ENCODE data around the gene ITLN2. TPM values are rescaled to one million over a fixed set of nuclear protein-coding genes. Genes with fewer than 3 reads are reported as not detected.

ITLN2 gene
- not detected for total RNA-seq

DNA sequence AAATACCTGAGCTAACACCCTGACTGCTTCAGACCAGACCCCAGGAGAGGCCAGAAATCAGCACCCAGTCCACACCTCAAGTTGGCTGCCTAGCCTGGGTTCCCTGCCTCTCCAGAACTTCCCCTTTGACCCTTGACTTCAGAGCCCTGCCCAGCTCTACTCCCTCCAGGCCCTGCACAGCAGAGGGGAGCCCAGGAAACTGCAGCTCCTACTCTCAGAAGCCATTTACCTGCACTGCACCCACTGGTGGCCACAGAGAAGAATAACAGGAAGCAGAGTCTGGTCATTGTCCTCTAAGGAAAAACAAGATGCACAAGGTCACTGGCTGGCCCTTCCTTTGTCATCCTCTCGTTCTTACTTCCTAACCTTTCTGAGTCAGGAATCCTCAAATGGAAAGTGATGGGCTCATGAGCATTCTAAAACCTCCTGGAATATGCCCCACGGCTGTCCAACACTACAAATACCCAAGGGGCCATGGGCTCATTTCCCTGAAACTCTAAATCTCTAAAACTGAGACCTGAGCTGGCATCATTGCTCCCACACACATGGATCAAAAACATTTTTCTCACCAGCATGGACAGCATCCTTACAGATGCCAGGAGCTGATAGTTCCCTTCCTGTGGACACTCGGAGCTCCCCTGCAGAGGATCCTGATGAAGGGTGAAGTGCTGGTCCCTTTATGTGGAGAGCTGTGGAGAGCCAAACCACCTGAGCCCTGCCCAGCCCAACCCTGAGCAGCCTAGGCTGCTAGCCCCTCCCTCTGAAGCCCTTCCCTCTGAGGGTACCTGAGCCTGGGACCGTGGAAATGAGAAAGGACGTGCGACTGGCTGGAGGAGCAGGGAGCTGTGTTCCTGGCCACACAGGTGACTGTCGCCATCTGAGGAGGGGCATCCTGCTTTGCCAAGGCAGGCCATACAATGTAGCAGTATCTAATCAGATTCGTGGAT, at the start of gene ITLN2:
ITLN2 (minus strand) TSS at position 652 of the 947 bp plus-strand sequence; CDS start at position 584, 68 bp downstream.
- Histone ChIP-seq H3K36me3 (no peaks in the 10 kb centered on the region), H3K9me3 (no peaks in the 10 kb centered on the region), H3K4me3 (no peak within 1 kb of the TSS), H3K4me1 (no peaks in the 10 kb centered on the region), H3K27me3 (no peaks in the 10 kb centered on the region), H3K27ac (no peak within 1 kb of the TSS)
- TF ChIP-seq POLR2A (IDR thresholded peaks at IDR 0.05) (no peak), EP300 (IDR thresholded peaks at IDR 0.05) (no peak)
- TF ChIP-seq, protein P1, sequence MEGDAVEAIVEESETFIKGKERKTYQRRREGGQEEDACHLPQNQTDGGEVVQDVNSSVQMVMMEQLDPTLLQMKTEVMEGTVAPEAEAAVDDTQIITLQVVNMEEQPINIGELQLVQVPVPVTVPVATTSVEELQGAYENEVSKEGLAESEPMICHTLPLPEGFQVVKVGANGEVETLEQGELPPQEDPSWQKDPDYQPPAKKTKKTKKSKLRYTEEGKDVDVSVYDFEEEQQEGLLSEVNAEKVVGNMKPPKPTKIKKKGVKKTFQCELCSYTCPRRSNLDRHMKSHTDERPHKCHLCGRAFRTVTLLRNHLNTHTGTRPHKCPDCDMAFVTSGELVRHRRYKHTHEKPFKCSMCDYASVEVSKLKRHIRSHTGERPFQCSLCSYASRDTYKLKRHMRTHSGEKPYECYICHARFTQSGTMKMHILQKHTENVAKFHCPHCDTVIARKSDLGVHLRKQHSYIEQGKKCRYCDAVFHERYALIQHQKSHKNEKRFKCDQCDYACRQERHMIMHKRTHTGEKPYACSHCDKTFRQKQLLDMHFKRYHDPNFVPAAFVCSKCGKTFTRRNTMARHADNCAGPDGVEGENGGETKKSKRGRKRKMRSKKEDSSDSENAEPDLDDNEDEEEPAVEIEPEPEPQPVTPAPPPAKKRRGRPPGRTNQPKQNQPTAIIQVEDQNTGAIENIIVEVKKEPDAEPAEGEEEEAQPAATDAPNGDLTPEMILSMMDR (IDR thresholded peaks at IDR 0.05): peak in 4 of 5 experiments; percentile 20 to 32 (median 29)
- 67 to 73% methylated on average over 8 of the region's 8 CpGs for whole genome bisulfite sequencing, 2 donors
- DNase-seq (ENCODE audit: low spot score in 2 of 2): no peak

DNA sequence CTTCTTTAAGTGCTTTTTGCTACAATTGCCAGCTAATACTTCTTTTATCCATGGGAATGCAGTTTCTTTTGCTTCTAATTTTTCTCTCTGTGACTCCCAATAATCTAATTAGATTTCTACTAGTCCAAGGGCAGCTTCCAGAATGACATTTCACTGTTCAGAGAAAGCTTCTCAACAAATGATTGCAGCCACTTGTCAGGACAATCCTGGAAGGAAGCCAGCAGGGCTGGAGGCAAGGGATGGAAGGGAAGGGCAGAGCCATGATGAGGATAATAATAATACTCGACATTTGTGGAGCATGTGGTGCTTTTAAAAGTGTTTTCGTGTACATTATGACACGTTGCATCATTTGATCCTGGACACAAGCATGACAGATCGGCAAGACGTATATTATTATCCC, 46.9 kb upstream of the ITLN2 start:
- no peak overlapping the region for H3K27ac ChIP-seq
- no peaks in the 10 kb centered on the region for H3K27me3 ChIP-seq
- peaks cover 0 to 27% (median 5%) of the 10 kb centered on the region in 3 donors for H3K36me3 ChIP-seq
- H3K4me3 ChIP-seq: no peak overlapping the region
- TF ChIP-seq POLR2A (IDR thresholded peaks at IDR 0.05): no peak
- no peak for TF ChIP-seq EP300 (IDR thresholded peaks at IDR 0.05)
- TF ChIP-seq, protein P1 (IDR thresholded peaks at IDR 0.05): no peak
- DNase-seq (ENCODE audit: low spot score in 2 of 2): no peak
- peaks cover 0 to 3% (median 0%) of the 10 kb centered on the region in 4 donors for H3K4me1 ChIP-seq
- whole genome bisulfite sequencing, 2 donors: 60 to 76% methylated on average over 5 of the region's 5 CpGs
- H3K9me3 ChIP-seq: no peaks in the 10 kb centered on the region

DNA sequence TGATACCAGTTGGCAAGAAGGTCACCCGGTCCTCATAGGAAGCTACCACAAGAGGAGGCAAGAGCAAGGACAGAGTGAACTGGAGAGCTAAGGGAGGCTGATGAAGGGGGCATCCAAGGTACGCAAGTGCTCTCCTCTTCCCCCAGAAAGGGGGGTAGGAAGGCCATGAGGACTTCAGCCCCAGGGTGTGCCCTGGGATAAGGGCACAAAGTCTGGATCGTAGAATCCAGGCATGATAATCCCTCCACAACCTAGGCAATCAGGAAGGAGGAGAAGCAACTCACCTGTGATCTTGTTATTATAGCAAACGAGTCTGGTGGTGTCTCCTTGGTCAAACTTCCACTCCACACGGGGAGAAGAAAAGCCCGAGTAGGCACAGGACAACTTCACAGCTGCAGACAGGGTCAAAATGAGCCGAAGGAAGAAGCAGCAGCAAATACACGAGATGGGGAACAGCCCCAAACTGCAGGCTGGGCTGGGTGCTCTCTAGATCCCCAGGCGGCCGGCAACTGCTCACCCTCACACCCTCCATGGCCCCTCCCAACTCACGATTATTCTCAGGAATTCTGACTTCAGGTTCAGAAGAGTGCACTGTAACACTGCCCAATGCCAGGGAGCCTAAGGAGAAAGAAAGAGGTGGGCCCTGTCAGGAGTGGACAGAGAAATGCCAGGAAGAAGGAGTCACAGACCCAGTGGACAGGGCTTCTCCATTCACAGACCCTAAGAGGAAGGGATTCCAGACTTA, 46.3 kb upstream of the ITLN2 start:
- 85 to 86% methylated on average over 11 of the region's 11 CpGs for WGBS, 2 donors
- no peak for DNase-seq (ENCODE audit: low spot score in 2 of 2)
- peaks cover 0 to 27% (median 5%) of the 10 kb centered on the region in 3 donors for H3K36me3 ChIP-seq
- H3K9me3 ChIP-seq: no peaks in the 10 kb centered on the region
- H3K27ac ChIP-seq: no peak overlapping the region
- peaks cover 0 to 3% (median 0%) of the 10 kb centered on the region in 4 donors for H3K4me1 ChIP-seq
- no peak overlapping the region for H3K4me3 ChIP-seq
- H3K27me3 ChIP-seq: no peaks in the 10 kb centered on the region
- TF ChIP-seq EP300 (IDR thresholded peaks at IDR 0.05) (no peak), POLR2A (IDR thresholded peaks at IDR 0.05) (no peak)
- TF ChIP-seq, protein P1 (IDR thresholded peaks at IDR 0.05): no peak

DNA sequence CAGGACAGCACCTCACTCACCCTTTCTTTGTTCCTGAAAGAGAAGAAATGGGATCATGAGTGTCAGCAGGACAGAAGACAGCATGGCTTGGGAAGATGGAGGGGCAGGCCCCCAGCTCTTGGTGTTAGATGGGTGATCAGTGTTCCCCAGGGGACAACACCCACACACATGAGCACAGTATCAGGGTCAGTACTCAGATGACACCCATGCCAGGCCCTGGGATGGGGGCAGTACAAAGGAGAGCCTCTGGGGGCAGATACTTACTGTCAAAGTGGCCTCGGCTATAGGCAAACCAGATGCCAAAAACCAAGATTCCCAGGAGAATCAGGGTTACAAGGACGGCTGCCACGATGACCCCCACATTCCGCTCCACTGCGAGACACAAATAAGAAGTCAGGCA, 44.8 kb upstream of the ITLN2 start:
- no peaks in the 10 kb centered on the region for H3K9me3 ChIP-seq
- H3K36me3 ChIP-seq: peaks cover 0 to 27% (median 5%) of the 10 kb centered on the region in 3 donors
- H3K4me1 ChIP-seq: peaks cover 0 to 3% (median 0%) of the 10 kb centered on the region in 4 donors
- no peak for TF ChIP-seq POLR2A (IDR thresholded peaks at IDR 0.05)
- H3K4me3 ChIP-seq: no peak overlapping the region
- no peak for DNase-seq (ENCODE audit: low spot score in 2 of 2)
- whole genome bisulfite sequencing, 2 donors: 80 to 85% methylated on average over 5 of the region's 5 CpGs
- no peaks in the 10 kb centered on the region for H3K27me3 ChIP-seq
- no peak overlapping the region for H3K27ac ChIP-seq

DNA sequence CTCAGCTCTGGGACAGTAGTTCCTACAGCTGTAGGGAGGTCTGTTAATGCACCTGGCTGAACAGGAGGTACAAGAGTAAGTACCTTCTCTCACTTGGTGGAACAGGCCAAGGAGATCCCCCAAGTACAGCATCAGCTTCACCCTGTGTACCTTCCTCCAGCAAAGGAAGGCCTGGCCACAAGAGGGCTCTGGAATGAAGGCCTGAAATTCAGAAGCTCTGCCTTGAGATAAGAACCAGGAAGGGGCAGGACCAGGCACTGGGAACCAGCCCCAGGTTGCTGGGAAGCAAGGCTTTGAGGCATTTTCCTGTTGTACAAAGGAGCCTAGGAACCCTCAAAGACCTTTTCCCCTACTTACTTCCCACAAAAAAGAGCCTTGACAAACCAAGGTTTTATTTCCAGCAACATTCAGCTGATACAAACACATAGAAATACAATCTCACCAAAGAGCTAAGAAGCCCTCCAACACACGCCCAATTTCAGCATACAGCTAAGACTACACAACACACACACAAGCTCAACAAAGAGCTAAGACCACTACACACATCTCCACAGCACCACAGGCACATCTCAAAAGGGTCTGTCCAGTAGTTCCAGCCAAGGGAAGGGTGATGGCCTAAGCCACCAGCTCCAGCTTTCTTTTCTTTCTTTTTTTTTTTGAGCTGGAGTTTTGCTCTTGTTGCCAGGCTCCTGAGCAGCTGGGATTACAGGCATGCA, 42.9 kb upstream of the ITLN2 start:
- Histone ChIP-seq H3K27me3 (no peaks in the 10 kb centered on the region), H3K4me3 (no peak overlapping the region), H3K9me3 (no peaks in the 10 kb centered on the region), H3K36me3 (peaks cover 0 to 27% (median 5%) of the 10 kb centered on the region in 3 donors), H3K27ac (peak overlapping the region in 1 of 4 donors; percentile 48), H3K4me1 (peaks cover 0 to 3% (median 0%) of the 10 kb centered on the region in 4 donors)
- TF ChIP-seq POLR2A (IDR thresholded peaks at IDR 0.05) (no peak), EP300 (IDR thresholded peaks at IDR 0.05) (peak in 1 of 2 donors; percentile 37)
- TF ChIP-seq, protein P1 (IDR thresholded peaks at IDR 0.05): peak; percentile 22 to 53 (median 43)
- WGBS, 2 donors: 65 to 83% methylated on average over 1 of the region's 1 CpG
- DNase-seq (ENCODE audit: low spot score in 2 of 2): peak in 1 of 2 donors; percentile 41

All from tibial nerve (tissue), 4 donors.